Head of caudate nucleus (tissue), 42 donors: ENCODE results near the gene MTRFR.
"Not testable (repeated sequence)": the region's sequence is repeated elsewhere in the genome, so short reads cannot be mapped to it uniquely, and the experiment has no call there.

Source experiments
- DNase-seq, 42 donors: peaks; one replicate each; pipeline versions ENCODE4 v3.0.0 to v3.0.0-alpha.2; 2020 to 2021; ENCODE audit warnings: mixed read lengths in 7 of 42
- intact Hi-C: fragments of 100-400 bp; cut with DNase I; formaldehyde crosslinking; loops from one replicate; pipeline ENCODE4 v1.15.0; 2022

Gene MTRFR

DNA sequence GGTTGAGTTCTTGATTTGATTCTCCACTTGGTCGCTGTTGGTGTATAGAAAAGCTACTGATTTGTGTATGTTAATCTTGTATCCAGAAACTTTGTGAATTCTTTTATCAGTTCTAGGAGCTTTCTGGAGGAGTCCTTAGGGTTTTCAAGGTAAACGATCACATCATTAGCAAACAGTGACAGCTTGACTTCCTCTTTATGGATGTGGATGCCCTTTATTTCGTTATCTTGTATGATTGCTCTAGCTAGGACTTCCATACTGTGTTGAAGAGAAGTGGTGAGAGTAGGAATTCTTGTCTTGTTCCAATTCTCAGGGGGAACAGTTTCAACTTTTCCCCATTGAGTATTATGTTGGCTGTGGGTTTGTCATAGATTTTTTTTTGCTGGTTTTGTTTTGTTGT is 12.4 kb downstream of the MTRFR start:
- DNase-seq = no peak
- intact Hi-C loops = no loop called here

DNA sequence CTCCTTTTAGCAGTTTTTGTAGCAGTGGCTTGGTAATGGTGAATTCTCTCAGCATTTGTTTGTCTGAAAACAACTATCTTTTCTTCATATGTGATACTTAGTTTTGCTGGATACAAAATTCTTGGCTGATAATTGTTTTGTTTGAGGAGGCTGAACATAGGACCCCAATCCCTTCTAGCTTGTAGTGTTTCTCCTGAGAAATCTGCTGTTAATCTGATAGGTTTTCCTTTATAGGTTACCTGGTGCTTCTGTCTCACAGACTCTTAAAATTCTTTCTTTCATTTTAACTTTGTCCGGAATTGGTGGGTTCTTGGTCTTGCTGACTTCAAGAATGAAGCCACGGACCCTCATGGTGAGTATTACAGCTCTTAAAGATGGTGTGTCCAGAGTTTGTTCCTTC is 14.9 kb downstream of the MTRFR start:
- intact Hi-C loops, DNase-seq: not testable (repeated sequence)

DNA sequence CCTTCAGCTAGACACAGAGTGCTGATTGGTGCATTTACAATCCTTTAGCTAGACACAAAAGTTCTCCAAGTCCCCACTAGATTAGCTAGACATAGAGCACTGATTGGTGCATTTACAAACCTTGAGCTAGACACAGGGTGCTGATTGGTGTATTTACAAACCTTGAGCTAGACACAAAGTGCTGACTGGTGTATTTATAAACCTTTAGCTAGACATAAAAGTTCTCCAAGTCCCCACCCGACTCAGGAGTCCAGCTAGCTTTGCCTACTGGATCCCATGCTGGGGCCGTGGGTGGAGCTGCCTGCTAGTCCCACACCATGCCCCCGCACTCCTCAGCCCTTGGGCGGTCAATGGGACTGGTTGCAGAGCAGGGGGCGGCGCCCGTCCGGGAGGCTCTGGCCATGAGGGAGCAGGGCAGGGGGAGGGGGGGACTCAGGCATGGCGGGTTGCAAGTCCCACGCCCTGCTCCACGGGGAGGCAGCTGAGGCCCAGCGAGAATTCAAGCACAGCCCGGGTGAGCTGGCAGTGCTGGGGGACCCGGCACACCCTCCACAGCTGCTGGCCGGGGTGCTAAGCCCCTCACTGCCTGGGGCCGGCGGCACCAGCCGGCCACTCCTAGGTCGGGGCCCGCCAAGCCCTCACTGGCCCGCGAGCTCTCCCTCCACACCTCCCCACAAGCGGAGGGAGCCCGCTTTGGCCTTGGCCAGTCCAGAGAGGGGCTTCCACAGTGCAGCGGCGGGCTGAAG is 15.9 kb downstream of the MTRFR start:
- DNase-seq = not testable (repeated sequence)

DNA sequence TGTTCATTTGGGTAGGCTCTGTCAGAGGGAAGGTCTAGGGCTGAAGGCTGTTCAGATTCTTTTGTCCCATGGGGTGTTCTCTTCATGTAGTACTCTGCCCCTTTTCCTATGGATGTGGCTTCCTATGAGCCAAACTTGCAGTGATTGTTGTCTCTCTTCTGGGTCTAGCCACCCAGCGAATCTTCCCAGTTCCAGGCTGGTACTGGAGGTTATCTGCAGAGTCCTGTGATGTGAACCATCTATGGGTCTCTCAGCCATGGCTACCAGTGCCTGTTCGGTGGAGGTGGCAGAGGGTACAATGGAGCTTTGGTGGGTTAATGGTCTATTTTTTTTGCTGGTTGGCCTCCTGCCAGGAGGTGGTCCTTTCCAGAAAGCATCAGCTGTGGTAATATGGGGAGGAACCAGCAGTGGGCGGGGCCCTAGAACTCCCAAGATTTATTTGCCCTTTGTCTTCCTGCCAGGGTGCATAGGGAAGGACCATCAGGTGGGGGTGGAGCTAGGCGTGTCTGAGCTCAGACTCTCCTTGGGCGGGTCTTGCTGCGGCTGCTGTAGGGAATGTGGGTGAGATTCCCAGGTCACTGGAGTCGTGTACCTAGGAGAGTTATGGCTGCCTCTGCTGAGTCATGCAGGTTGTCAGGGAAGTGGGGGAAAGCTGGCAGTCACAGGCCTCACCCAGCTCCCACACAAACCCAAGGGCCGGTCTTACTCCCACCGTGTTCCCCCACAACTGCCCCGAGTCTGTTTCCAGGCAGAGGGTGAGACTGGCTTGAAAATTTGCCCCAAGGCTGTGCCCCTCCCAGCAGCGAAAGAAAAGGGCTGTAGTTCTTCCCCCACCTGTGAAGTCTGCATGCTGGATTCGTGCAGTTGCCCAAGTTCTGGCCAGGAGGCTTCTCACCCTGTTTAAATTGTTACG is 17.5 kb downstream of the MTRFR start:
- intact Hi-C loops = no loop called here
- peak in 20 of 42 donors; percentile 15 to 77 (median 43) for DNase-seq

More for the DNA sequence above, 15.9 kb downstream of the MTRFR start:
- intact Hi-C loops = not testable (repeated sequence)

DNA sequence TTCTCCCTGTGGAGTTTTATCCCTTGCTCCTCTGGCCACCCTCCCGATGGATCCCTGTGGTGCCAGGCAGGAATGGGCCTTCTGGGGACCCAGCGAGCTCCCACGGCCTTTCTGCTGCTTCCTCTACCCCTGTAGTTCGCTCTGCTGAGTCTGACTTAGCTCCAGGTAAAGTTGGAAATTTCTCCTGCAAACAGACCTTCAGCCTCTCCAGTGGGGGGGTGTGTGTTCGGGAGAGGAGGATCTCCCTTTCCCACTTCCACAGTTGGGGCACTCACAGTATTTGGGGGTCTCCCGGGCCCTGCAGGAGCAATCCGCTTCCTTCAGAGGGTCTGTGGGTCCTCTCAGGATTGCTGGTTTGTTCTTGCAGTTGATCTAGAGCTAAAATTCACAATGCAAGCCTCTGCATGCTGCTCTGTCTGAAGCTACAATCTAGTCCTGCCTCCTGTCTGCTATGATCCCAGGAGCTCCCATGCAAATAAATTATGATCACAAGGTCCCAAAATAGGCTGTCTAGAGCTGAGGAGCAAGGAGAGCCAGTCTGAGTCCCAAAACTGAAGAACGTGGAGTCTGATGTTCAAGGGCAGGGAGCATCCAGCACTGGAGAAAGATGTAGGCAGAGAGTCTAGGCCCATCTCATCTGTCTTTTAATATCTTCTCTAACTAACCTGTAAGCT is 18.3 kb downstream of the MTRFR start:
- intact Hi-C loops = no loop called here
- DNase-seq = no peak

DNA sequence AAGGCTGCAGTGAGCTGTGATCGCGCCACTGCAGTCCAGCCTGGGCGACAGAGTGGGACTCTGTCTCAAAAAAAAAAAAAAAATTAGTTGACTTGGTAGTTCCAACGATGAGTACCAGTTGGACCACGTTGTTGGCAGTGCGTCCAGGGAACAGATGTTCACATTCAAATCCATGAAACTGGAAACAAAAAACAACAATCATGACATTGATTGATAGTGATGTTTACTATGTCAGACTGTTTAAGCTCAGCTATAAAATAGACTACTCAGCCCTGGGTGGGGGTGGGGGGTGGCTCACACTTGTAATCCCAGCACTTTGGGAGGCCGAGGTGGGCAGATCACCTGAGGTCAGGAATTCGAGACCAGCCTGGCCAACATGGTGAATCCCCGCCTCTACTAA is 19.1 kb downstream of the MTRFR start:
- DNase-seq = peak in 3 of 42 donors; percentile 18 to 56 (median 37)
- intact Hi-C loops = not testable (repeated sequence)

DNA sequence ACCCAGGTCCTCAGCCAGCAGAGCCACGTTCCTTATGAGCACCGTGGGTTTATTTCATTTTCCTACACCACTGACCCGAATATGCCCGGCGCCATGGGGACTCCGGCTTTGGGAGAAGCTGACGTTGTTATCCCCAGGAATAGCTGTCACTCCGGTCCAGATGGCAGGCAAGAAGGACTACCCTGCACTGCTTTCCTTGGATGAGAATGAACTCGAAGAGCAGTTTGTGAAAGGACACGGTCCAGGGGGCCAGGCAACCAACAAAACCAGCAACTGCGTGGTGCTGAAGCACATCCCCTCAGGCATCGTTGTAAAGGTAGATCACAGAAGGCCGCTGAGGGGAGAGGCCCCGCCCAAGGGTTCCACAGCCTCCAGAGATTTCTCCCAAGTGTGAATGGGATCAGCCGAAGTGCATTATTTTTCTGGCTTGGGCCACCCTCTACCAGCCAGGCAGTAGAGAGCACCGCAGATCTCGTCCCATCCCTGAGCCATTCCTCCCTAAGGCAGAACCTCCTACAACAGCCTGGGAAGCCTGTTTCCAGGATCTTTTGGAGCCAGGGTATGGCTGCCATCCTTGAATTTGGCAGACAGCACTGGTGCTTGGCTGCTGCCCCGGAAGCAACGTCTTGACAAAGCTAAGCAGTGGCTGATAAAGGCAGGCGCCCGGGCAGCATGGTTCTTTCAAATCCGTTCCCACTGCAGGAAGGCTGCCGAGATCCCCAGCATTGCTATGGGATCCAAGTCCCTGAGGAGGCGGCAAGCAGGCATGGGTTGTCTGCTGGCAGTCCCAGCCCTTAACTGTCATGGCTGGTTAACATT is 20.6 kb downstream of the MTRFR start:
- DNase-seq = peak in 36 of 42 donors; percentile 30 to 80 (median 62)
- intact Hi-C loops = no loop called here

DNA sequence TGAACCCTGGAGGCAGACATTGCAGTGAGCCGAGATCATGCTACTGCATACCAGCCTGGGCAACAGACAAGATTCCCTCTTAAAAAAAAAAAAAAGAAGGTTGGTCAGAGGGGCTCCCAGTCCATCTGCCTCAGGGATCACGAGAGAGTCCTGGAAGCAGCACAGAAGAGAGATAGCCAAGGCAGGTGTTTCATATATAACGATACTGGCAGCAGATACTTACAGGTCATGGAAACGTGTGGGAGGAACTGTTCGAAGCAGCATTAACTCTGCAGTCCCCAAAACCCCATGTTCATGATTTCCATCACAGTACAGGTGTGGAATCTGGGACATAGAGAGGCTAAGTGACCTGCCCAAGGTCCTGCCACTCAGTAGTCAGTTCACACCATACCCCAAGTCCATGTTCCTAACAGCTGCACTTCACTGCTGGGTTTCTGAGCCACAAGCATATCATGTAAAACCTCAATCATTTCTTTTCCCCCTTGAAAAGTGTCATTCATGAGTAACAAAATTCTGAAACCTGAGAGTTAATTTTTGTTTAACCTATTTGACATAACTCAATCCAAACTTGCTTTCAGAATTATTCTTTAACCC is 21.7 kb downstream of the MTRFR start:
- no peak for DNase-seq
- intact Hi-C loops = no loop called here

DNA sequence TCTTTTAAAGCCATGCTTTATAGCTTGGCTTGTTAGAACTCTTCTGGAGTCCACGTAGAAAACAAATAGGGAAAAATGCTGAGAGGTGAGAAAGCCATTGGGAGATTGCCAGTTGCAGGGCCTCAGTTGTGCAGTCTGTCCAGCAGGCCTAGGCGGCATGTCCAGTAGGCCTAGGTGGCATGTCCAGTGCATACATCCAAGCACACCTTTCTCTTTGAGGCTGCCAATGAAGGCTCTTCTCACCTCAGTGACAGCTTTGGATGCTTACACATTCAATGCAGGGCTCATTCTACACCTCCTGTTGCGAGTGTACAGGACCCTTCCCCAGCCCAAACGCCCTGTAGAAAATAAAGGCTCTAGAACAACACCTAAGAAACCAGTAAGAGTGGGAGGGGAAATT is 25.4 kb downstream of the MTRFR start:
- intact Hi-C loops = no loop called here
- no peak for DNase-seq

DNA sequence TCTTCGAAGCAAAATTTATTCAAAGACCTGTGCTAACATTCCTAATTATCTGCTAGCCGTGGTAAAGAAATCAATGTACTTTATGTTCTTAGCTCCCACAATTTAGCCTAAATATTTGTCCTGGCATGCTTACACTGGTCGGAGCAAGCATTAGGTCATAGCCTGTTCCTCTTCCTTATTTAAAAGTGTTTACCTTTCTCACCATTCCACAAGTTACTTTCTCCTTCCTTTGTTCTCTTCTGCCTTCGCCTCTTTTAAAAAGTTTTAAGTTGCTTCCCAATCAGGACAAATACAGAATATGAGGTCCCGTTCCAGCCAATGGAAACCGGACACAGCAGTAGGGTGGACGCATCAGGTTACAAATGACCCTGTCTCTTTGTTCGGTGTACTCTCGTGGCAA is 26.8 kb downstream of the MTRFR start:
- DNase-seq = no peak
- intact Hi-C loops = no loop called here

DNA sequence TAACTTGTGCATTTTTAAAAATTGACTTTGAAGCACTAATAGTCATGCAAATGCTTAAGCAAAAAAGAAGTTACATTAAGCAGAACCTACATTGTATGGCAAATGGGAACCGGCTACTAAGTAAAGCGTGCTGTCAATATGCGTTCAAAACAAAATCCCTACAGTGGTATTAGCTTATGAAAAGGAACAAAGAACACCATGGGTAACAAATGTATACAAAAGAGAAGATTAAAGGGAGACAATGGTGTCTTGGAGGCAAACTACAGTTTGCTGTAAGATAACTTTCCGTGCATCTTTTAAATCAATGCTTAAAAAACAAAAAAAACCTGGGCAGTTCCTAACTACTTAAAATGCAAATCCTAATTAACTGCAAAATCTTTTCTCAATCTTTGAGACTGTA is 28.0 kb downstream of the MTRFR start:
- DNase-seq = no peak
- intact Hi-C loops = no loop called here

DNA sequence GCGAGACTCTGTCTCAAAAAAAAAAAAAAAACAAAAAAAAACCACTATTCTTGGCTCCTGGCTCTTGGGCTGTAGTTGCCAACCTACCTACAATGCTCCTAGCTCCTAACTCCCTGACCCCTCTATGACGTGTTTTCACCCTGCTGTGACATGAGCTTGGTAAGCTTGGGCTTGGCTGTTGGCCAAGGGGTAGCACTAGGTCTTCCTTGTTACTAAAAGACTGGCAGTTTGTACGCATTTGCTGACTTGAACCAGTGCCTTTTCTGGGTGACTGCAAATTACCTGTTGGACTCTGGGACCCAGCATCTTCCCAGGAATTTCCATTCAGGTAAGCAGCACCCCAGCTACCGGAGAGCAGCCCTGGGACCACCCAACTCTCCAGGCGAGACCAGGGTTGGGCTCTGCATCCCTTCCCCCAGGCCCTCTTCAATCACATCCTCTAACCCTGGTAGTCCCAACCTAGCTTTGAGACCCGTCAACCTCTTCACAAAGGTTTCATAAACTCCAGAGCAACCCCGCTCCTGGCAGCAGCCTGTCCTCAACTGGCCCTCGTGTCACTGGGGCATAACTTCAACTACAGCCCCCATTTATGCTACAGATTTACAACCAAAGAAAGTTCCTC is 30.1 kb downstream of the MTRFR start:
- intact Hi-C loops = no loop called here
- peak in 2 of 42 donors; percentile 19 for DNase-seq

DNA sequence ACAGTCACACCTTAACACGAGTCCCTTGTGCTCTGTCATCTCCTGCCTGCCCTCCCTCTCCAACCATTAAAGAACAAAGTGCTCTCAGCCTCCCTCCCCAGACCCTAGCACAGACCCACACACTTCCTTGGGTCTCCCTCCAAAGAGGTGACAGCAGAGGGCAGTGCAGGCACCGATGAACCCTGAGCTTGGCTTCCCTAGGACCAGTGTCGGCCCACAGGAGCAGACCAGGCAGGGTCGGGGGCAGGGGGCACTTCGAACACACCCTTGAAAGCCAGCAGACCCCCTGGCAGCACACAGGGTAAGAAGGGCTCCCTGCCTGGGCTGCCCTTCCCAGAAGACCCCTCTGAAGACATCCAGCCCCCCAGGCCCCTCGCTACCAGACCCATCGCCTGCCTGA is 31.4 kb downstream of the MTRFR start:
- peak in 13 of 42 donors; percentile 32 to 74 (median 48) for DNase-seq
- intact Hi-C loops = no loop called here

DNA sequence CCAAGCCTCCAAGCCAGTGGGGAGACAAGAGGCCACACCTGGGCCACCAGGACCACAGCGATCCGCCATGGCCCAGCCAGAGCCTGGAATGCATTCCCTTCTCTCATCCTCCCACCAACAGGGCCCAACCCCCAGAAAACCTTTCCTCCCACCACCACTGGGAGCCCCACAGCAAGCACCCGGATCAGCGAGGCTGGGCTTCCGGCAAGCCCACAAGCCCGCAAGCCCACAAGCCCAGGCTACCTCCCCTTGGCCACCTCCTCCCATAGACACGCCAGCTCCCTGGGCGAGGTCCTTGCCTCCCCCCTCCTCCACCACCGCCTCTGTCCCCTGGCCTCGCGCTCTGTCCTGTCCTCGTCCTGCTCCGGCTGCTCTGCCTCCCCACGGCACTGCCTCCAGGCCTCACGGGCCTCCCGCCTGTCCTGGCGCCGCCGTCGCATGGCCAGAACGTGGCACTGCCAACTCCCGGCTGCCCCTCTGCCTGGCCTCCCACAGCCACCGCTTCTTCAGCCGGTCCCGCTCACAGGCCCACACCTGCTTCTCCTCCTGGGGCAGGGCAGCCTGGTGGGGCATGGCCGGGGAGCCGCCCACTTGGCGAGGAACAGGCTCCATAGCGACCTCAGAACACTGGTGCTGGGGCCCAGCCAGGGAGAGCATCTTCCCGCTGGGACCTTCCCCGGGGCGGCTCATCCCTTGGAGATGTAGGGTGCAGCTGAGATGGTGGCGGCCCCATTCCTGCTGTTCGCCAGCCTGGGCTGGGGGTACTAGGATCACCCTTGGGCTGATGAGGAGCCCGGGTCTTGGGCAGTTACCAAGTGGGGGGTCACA is 32.8 kb downstream of the MTRFR start:
- no peak for DNase-seq
- intact Hi-C loops = no loop called here

DNA sequence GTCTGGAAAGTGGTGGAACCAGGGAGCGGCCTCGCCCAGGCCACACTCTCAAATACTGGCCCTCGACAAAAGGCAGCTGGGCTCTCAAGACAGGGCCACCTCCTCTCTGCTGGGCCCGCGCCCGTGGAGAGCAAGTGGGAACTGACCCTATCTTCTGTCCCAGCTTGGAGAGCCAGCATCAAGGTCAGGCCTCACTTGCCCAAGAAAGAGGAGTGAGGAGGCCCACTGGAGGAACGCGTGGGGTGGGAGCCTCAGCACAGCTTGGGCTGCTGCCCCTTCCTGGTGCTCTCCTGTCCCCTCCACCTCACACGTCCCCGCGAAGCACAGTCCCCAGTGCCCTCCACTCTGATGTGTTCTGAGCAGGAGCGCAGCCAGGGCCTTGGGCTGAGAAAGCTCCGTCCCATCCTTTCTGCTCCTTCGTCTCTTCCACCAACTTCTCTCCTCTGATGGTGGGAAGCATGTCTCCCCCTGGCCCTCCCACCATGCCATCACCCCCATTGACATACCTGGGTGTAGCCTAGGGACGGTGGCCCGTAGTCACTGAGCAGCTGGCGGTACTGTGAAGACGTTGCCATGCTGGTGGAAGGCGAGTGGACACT is 33.5 kb downstream of the MTRFR start:
- intact Hi-C loops = no loop called here
- DNase-seq = peak in 3 of 42 donors; percentile 12 to 34 (median 26)

DNA sequence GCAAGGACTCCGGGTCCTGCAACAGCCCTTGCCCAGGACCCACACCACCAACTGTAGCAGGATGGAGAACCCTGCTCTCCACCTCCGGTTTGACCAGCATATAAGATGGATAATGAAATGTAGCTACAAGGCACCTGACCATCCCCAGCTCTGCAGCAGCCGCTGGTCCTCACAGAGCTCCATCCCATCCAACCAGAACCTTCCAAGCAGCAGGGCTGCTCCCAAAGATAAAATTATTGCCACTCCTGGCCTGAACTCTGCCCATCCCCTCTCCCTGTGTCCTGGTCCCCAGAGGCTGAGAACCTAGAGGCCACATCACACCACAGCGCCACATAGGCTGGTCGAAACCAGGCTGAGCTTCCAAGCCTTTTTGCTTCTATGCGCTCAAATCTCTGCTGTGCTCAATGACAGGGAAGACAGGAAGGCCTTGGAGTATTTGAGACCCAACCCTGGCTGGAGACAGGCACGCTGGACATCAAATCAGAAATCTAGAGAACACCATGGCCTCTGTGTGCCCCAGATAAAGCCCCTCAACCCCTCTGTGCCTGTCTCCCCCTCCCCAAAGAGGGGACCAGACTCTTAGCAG is 34.2 kb downstream of the MTRFR start:
- intact Hi-C loops = no loop called here
- DNase-seq = no peak
